ENCODE data around the gene STPG4.
A peak's percentile ranks its signal among the peaks of the same experiment; 100 is the strongest.

STPG4 gene

DNA sequence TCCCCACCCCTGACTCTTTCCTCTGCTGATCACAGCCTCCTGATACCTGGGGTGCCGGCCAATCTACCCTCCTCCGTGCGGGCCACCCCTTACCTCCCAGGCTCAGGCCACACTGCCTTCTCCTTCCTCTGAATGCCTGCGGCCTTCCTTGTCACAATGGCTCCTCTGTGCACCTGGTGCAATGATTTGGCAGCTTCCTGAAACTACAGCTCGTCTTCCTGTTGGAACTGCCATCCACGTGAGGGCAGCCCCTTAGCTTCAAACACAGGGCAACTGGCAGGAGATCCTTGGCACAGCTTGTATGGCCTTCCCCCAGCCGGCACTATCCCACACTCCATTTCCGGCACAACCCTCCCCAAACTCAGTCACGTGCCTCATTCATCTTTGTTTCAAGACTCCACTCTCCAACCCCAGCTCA lies 69.0 kb downstream of the STPG4 start:
- peak in 1 of 2 donors; percentile 20 for DNase-seq

DNA sequence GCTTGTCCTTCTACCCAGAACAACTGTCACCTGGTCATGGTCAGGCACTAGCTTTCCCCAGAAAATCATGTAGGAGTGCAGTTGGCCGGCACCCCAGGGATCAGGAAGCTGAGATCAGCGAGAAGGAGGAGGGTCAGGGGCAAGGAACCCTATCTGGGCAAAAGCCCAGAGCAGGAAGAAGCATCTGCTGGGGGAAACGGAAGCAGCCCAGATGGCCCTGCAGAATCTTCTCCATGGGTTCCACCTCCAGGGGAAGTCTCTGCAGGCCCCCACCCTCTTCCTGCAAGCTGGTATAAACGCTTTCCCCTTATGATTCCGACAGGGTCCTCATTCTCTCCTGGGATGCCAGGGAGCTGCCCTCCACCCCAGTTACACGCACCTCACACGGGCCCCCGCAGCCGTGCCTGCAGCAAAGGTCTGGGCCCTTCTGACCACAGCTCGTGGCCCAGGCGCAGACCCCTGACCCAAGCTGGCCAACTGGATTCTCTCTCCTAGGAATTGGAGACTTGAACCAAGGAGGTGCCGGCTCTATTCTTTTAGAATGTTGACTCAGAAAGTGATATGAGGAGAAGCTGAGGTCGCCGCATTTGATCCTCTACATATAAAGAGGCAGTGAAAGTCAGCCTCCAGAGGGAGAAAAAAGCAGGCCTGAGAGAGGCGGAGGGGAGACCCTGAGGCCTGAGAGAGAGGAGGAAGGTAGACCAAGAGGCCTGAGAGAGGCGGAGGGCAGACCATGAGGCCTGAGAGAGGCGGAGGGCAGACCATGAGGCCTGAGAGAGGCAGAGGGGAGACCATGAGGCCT lies 71.0 kb downstream of the STPG4 start:
- DNase-seq: peak in 1 of 2 donors; percentile 28

DNA sequence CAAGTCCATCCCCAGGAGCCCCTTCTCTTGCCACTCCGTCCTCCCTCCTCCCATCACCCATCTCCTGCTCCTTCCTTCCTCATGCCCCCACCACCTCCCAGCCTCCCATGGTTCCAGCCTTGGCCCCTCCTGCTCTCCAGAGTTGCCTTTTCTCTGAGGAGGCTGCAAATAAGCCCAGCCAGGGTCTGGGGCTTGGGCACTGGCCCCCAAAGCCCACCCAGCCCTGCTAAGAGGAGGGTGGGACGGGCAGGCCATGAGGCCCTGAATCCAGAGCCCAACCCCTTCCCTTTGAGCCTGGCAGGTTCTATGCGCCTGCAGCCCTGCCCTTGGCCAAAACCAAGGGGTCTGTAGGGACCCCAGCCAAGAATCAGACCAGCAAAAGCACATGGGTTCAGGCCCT lies 71.6 kb downstream of the STPG4 start:
- DNase-seq: no peak

DNA sequence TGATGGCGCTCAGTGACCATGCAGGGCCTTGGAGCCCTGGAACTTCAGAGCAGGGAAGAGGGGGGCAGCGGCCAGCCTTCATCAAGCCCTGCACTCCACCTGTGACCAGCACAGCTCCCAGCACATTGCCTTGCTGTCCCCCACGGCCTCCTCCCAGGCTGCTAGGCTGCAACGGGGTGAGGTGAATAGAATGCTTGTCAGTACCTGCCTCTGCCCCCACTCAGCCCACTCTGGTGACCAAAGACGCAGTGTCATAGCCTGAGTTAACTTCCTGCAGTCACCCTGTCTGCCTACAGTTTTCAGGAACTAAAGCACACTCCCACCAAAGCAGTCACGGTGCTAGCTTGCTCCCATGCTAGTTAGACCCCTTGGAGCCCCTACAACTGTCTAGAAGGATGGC lies 72.1 kb downstream of the STPG4 start:
- no peak for DNase-seq

DNA sequence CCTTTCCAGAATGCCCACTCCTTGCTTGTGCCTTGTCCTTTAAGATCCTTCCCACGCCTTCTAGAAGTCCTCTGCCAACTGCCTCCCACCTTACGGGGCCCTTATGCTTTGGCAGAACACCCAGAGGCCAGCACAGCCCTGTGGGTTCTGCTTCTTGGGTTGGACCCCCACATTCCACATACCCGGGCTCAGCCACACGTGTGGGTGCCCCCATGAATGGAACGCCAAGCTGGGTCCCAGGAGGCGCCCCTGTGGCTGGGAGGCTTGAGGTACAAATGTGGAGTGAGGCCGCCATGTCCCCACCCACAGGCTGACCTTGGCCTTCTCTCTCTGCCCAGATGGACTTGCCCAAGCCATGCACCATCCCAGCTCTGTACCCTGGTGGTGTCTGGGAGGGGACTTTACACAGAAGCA lies 74.2 kb downstream of the STPG4 start:
- no peak for DNase-seq

DNA sequence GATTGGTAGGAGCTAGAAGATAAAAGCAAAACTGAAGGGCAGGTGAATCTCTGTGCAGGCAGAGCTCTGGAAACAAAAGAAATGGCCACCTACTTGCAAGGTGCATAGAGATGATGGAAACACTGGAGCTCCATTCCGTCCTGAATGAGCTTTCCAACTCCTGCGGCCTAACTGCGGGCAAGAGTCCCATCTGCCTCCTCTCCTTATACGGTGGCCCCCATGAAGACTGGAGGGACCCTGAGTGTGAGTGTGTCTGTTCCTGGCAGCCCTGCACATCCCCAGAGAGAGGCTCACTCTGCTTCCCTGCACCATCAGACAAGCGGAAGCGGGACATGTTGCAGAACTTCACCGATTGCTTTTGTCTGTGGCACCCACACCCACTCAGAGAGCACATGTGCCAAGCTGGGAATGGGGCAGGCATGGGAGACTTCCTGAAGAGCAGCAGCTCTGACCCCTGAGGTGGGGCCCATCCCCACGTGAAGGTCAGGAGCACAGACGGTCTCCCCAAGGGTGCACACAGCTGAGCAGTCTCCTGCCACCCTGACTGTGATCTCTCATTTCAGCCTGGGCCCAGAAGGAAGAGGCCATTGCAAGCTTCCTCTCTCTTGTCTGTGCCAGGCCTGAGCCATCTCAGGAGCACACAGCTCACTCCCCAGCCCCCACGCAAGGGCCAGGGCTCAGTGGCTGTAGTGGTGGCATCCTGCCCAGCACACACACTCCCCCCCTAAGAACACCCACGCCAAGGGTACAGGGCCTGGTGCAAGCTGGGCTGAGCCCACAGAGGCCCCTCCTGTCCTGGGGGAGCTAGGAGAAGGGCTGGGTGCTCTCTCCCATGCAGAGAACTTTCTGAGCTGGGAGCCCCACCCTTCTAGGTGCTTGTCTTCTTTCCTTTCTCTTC lies 75.3 kb downstream of the STPG4 start:
- peak in 1 of 2 donors; percentile 21 for DNase-seq

DNA sequence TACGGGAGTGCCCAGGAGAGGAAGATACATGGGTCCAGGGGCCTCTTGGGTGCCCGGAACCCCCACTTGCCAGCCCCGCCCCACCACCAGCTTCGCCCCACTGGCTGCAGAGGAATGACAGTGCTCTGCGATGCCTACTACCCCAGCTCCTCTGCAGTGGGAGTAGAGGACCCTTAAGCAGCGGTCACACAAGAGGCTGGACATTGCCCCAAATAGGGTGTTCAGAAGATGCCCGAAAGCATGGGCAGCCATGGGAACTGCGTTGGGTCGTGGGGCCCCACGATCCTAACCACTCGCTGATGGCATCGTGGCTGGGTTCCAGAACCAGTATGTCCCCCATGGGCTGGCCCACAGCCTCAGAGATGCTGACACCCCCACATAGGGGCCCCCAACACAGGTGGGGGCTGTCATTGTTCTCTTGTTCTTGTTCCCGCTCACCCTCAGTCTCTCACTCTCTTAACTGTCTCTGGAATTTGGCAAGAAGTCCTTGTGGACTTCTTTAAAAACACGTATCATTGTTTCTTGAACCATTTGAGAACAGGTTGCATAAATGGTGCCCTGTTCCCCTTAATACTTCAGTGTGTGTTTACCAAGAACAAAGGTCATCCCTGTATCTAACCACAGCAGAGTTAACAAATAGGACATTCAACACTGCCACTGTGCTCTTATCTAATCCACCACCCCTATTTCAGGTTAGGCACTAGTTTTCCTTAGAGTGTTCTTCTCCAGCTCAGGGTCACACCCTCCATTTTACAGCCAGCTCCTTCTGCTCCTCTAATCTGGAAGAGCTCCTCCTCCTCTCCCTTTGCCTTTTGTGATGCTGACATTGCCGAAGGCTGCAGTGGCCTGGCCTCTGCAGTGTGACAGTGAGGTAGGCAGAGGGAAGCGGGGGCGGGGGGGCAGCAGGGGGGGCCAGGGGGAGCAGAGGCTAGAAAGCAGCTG lies 76.3 kb downstream of the STPG4 start:
- DNase-seq: no peak

DNA sequence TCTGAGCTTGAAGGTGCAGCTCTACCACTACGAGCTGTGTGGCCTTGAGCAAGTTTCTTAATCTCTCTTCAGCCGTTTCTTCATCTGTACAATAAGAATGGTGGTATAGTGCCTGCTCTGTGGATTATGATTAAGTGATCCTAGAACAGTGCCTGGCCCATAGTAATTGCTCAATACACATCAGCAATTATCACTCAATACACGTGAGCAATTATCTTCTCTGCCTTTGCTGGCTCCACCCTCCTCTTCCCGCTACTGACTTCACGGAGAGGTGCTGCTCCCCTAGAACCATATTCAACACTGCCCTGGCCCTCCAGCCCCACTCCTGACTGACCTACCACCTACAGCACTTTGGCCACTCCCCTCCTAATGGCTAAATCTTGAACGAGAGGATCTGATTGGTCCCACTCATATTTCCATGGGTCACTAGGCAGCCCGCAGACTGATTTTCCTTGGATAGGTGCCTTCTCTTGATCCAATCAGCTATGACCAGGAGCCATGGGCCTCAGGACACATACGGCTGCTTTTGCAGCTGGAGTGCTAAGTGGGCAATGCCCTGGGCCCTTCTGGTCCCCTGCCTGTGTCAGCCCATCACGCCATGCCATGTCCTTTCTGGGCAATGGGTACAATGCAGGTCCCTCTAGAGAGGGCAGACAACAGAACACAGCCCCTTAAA lies 77.5 kb downstream of the STPG4 start:
- DNase-seq: no peak

DNA sequence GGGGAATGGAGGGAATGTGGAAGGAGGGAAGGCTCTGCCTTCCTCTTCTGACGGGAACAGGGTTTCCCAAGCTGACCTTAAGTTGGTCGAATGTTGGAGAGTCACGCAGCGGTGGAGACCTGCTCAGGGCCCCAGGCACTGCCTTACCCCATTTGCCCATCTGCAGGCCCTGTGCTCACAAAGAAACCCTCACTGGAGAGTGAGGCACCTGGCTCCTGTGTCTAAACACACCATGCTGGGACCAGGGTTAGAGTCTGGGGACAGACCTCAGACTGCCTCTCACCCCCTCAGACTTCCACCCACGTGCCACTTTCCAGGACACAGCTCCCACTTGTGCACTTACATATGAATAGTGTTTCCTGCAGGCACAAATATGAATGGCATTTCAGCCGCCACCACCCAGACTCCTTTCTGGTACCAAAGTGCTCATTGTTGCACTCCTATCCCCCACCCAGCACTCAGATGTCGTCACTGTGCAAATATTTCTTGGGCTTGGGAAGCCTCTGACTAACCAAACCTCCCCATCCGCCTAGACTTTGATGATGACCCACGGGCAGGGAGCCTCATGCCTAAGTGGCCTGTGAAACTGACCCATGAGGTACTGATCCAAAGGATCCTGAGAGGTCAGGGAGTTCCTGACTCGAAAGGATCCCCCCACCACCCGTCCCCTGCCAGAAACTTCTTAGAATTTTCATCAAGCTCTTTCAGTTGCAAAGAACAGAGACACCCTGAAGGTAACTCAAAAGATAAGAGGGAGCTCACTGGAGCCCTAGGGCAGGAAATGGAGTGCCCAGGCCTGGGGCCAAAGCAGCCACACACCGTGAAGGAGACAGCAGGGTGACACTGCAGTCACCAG lies 78.3 kb downstream of the STPG4 start:
- no peak for DNase-seq

DNA sequence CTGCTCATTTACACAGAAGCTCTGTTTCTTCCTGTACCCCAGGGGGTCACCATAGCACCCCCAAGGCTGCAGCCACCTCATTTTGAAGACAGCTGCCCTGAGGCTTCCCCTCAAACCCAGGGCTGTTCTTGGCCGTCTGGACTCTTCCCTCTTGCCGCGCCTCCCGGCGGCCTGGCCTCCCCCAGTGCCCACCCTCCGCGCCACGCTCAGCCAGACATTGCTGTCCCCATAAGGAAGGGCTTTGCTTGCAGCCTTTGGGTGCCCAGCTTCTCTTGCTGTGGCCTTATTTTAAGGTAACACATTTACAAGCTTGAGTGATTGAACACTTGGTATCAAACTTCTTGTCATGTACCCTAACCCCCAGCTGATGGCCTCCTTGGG lies 79.0 kb downstream of the STPG4 start:
- no peak for DNase-seq

DNA sequence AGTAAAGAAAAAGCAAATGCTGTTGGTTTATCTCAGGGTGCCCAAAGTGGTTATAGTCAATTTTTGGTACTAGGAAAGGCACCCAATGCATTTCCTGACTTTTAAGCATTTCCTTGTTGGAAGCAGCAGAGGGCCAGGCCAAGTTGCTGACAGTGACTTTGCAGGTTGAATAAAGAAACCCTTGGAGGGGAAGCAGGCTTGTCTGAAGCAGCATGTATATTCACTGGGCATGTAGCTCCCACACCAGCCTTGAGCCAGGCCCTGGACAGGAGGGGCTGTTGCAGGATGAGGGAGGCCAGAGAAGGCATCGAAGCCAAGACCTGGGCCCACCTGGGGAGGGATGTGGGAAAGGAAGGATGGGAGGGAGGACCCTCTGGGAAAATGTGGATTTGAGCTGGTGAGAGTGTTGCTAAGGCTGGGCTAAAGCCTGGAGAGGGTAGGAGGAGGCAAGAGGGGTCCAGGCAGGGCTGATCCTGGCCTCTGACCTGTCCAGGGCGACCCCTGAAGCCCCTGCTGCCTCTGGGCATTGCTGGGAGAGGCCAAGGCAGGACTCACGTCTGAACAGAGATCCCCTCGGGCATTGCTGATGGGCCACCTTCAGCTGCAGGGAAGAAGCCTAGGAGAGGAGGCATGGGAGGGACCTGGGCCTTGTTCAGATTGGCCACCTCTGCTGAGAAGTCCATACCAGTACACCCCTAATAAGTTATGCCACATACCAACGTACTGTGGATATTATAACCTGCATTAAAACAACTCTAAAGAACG lies 79.6 kb downstream of the STPG4 start:
- DNase-seq: no peak

DNA sequence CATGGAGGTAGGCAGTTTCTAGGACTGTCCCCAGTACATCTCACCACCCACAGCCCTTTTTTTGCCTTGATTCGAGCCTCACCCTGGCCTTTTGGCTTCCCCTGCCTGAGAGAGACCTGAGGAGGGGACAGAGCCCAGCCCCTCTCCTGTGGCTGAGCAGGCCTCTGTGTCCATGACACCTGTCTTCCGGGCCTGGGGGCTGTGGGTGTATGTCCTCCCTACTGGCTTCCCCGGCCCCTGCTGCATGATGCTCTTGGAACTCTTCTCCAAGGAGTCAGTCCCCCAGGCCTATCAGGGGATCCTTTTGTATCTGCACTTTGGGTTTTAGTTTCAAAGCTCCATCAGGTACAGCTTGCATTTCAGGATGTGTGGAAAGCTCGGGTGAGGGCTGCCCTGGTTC lies 80.4 kb downstream of the STPG4 start:
- DNase-seq: no peak

DNA sequence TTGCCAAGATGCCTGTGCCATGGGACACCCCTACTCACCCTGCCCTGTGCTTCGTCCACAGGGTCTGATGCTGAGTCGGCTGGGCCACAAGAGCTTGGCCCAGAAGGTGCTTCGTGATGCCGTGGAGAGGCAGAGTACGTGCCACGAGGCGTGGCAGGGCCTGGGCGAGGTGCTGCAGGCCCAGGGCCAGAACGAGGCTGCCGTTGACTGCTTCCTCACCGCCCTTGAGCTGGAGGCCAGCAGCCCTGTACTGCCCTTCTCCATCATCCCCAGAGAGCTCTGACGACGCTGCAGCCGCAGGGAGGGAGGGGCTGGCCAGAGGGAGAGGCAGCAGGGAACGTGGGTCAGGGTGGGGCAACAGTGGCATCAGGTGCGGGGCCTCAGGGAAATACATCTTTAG lies 81.5 kb downstream of the STPG4 start:
- no peak for DNase-seq

DNA sequence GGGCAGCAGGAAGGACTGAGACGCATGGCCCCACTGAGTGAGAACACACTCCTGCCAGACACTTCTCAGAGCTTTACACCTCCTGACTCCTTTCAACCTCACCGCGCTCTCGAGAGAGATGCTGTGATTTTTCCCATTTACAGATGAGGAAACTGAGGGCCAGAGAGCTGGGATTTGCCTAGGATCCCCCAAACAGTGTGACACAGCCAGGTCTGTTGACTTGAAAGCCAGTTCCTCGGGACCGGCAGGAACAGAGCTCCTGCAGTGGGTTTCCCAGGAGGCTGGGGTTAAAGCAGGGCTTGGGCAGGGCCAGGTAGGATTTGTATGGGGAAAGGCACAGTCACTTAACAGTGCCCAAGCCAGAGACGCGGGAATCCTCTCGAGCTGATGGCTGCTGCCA lies 81.9 kb downstream of the STPG4 start:
- DNase-seq: no peak

DNA sequence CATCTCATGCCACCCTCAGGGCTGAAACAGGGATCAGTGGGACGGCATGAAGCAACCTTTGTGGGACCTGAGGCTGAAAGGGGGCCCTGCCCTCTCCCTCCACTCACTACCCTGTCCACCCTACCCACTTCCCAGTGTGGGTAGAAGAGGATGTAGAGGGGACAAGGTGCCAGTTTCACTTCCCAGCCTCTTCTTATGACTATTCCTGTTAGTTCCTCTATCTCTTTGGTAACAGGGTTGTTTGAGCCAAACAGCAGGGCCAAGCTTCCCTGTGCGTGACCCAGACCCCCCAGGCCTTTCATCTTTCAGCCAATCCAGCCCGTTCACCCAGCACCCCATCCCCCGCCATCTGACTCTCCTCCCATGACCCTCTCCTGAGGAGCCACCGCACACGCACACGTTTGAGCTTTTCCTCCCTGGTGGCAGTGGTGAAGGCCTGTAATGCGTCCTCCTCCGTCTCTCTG lies 82.3 kb downstream of the STPG4 start:
- DNase-seq: peak; percentile 22 to 68

DNA sequence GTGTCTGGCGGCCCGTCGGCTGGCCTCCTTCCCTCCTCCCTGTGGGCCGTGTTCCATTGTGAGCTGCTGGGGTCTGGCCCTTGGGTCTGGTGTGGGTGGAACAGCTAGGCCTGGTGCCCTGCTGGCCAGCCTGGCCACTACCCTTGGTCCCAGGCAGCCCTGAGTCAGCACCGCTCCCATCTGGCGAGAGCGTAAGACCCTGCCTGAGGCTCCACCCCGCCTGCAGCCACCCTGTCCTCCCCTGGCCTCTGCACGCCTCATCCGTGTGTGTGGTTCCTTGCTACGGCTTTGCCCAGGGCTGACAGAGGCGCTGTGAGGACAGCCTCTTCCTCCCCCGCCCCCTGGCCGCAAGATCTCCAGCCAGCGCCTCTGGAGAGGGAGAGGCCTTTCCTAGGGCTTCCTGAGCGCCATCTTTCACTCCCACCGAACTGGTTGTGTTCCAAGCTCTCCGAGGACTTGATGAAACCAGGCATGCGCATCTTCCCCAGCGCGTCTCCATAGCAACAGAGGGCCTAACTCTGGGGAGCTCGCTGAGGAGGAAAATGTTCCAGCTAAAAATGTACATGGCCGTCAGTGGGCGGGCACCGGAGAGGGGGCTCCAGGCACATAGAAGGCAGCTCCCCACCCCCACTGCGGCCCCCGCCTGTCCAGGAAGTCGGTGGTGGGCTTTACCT lies 83.0 kb downstream of the STPG4 start:
- peak; percentile 62 to 68 for DNase-seq

DNA sequence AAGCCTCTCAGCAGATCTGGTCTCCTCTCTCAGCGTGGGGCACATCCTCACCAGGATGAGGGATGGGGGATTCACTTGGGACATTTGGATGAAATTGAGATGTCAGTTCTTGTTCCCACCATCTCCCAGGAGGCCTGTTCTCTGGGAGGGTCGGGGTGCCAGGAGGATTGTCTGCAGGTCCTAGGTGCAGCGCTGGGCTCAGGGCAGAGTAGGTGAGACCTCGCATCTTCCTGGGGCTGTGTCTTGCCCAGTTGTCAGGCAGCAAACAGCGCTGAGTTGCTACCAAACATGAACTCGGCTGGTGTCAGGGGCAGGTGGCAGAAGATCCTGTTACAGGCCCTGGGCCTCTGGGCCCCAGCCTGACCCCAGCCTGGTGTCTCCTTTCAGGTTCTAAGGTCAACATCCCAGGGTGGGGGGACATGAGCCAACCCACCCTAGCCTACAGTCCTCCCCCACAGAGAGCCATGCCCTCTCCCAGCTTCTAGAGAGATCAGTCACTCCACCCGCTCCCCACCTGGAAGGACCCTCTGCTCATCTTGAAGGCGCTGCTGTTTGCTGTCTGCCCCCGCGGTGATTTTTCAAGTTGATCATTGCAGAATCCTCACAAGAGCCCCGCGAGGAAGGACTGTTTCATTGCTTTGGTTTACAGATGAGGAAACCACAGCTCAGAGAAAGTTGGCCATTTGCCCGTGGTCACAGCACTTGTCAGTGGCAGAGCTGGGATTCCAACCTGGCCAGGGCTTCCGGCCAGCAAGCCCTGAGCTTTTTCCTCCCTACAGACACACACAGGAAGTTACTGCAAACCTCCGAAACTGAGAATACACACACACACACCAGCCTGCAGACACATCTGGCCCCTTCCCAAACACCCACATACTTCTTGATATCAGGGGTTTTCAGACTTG lies 83.9 kb downstream of the STPG4 start:
- peak in 1 of 2 donors; percentile 60 for DNase-seq

DNA sequence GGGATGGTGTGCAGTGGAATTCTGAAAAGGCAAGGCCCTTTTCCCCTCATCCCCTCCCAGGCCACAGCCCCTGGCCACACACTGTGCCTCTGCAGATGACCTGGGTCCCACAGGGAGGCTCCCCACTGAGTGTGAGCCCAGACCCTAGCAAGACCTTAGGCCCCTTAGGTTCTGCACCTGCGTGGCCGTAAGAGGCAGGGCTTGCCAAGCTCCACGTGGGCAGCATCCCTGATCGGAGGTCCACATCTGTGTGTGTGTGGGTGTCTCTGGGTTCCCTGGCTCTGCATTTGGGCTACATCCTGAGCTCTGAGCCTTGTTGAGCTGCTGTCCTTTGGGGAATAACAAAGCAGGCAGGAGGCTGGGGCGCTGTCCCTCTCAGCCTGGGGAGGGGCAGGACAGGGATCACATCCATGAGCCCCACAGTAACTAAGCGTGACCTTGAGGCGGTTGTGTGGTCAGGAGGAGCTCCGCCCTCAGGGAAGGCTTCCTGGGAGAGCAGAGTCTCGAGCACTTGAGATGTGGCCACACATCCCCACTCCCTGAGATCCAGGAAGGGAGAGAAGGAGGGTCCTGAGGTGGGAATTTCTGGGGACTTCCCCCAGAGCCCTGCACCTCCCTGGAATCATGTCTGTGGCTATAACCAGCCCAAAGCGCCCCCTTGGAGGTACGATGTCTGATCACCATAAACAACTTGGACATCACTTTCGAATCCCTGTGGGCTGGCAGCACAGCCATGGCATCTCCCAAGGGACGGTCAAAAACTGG lies 84.8 kb downstream of the STPG4 start:
- no peak for DNase-seq
